GM12875 (cell line): Measurements from ENCODE around the gene PLEKHA6.

ENCODE experiments used
- H3K4me3 ChIP-seq: one replicate; pipeline ENCODE4 v1.5.1; 2011; ENCODE audit warnings: low read depth, low read length, control low read depth
- CTCF ChIP-seq: IDR thresholded peaks from 2 replicates; pipeline ENCODE4 v1.5.1; 2011; ENCODE audit warnings: low read depth, mild to moderate bottlenecking, control low read depth, inconsistent platforms, low read length, moderate library complexity, borderline replicate concordance; ENCODE audit not compliant: insufficient read depth

The PLEKHA6 gene

GRCh38 chr1:204206121-204206520, 153.6 kb downstream of the PLEKHA6 start:
- TF ChIP-seq CTCF, result no peak
- no peak overlapping the region for H3K4me3 ChIP-seq

GRCh38 chr1:204205486-204205885, 154.2 kb downstream of the PLEKHA6 start:
- no peak overlapping the region for H3K4me3 ChIP-seq
- TF ChIP-seq CTCF, result no peak

GRCh38 chr1:204204944-204205343, 154.8 kb downstream of the PLEKHA6 start:
- no peak overlapping the region for H3K4me3 ChIP-seq
- no peak for TF ChIP-seq CTCF

DNA sequence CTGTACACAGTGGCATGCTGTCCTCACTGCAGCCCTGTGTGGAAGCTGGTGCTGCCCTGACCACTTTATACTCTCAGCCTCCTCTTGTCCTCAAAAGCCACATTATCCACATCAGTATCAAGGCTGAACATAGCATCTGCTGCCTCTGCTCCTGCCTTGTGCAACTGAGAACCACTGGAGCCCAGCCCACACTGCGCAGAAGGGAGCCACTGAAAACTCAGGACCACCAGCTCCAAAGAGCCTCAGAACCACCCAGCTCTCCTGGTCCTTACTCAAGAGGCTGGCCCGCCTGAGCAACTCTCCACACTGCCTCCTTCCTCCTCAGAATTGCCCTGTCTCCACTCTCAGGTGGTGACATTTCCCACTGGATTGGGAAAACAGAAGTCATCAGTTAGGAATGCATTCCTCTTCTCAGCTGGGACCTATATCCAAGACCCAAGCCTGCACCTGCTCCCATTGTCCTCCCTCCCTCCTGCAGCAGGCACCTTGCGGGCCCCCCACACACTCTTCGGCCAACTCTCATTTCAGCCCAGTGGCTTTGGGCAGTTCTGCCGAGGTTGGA, 156.4 kb downstream of the PLEKHA6 start:
- no peak for TF ChIP-seq CTCF
- no peak overlapping the region for H3K4me3 ChIP-seq

DNA sequence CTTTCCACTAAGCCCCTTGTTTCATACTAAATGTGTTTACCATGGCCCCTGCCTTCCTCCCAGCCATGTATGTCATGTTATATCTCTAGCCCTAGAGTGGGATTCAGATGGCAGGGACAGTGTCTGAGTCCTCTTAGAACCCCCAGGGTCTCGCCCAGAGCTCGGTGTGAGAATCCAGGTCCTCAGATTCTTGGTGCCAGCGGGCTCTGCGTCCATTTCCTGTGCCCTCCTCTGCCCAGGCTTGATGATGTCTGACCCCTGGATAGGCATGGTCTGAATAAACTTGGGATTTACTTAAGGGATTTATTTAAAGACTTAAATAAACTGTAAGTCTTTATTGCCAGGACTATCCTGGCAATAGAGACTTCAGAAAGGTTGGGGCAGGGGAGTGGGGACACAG, 157.2 kb downstream of the PLEKHA6 start:
- no peak for TF ChIP-seq CTCF
- no peak overlapping the region for H3K4me3 ChIP-seq

GRCh38 chr1:204201348-204202040, 158.2 kb downstream of the PLEKHA6 start:
- no peak overlapping the region for H3K4me3 ChIP-seq
- no peak for TF ChIP-seq CTCF

DNA sequence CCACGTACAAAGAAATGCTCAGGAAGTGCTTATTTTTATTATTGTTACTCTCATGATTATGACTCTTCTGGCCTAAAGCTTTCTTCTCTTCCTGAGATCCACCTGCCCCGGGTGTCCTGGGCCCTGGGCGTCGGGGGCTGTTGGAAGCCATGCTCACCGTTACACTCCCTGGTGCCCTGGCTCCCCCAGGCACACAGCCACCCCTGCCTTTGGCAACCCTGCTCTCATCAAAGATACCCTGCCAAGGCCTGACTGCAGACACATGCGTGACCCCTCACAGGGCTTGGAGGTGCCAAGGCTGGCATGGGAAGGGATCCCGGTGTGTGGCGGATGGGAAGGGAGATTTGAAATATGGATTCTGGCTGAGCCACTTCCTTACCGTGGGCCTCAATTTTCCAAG, 160.2 kb downstream of the PLEKHA6 start:
- H3K4me3 ChIP-seq, result no peak overlapping the region
- TF ChIP-seq CTCF, result no peak
